DND-41 (cell line): Measurements from ENCODE around the gene ACVR2B.
"Not testable (repeated sequence)": the region's sequence is repeated elsewhere in the genome, so short reads cannot be mapped to it uniquely, and the experiment has no call there.

Experiments used
- ATAC-seq: fragments of 200-7000 bp; cut with Tn5 transposase; 3 replicates; pipeline ENCODE4 v1.9.1; 2021; ENCODE audit warnings: low read depth; ENCODE audit not compliant: insufficient read depth
- DNase-seq: peaks from one replicate; pipeline ENCODE4 v3.0.0-alpha.2; 2020
- H2AFZ ChIP-seq: 2 replicates; pipeline ENCODE4 v1.6.0; 2012; ENCODE audit warnings: low read depth, low read length
- H3K27ac ChIP-seq: 2 replicates; pipeline ENCODE4 v1.5.1; 2012; ENCODE audit warnings: low read length, inconsistent platforms
- H3K27me3 ChIP-seq: fragments of 200-600 bp; sonication (generic); 2 replicates; pipeline ENCODE4 v1.6.0; 2012; ENCODE audit warnings: low read length, mild to moderate bottlenecking, inconsistent platforms; ENCODE audit not compliant: insufficient read depth, poor library complexity
- H3K36me3 ChIP-seq: 2 replicates; pipeline ENCODE4 v1.5.1; 2012; ENCODE audit warnings: low read length, inconsistent platforms; ENCODE audit not compliant: insufficient read depth
- H3K4me1 ChIP-seq: 2 replicates; pipeline ENCODE4 v1.5.1; 2012; ENCODE audit warnings: mild to moderate bottlenecking, low read length; ENCODE audit not compliant: insufficient read depth
- H3K4me2 ChIP-seq: 2 replicates; pipeline ENCODE4 v1.6.0; 2012; ENCODE audit warnings: mild to moderate bottlenecking, moderate library complexity, low read length, inconsistent platforms; ENCODE audit not compliant: insufficient read depth
- H3K4me3 ChIP-seq, 2 experiments: fragments of 200-600 bp in 1 of 2; shearing (Covaris generic) in 1 of 2; 2 replicates each; pipeline ENCODE4 v1.5.1; 2012 to 2016; ENCODE audit warnings: inconsistent platforms in 2 of 2, low read length in 2 of 2, mild to moderate bottlenecking in 2 of 2, low read depth in 1 of 2, moderate library complexity in 1 of 2
- H3K79me2 ChIP-seq: 2 replicates; pipeline ENCODE4 v1.6.0; 2012; ENCODE audit warnings: low read length, inconsistent platforms; ENCODE audit not compliant: insufficient read depth
- H3K9ac ChIP-seq: 2 replicates; pipeline ENCODE4 v1.6.0; 2012; ENCODE audit warnings: low read depth, mild to moderate bottlenecking, inconsistent platforms, low read length, moderate library complexity
- H3K9me3 ChIP-seq: 2 replicates; pipeline ENCODE4 v1.5.1; 2012; ENCODE audit warnings: low read length, moderate library complexity, mild to moderate bottlenecking, inconsistent platforms; ENCODE audit not compliant: insufficient read depth, severe bottlenecking
- H4K20me1 ChIP-seq: 2 replicates; pipeline ENCODE4 v1.6.0; 2012; ENCODE audit warnings: low read length; ENCODE audit not compliant: insufficient read depth
- EZH2 ChIP-seq: IDR thresholded peaks from 3 replicates; pipeline ENCODE4 v1.6.1; 2012; ENCODE audit warnings: borderline replicate concordance, low read depth, mild to moderate bottlenecking, moderate library complexity, low read length, inconsistent platforms; ENCODE audit not compliant: severe bottlenecking
- TF ChIP-seq, protein P1 (sequence below): IDR thresholded peaks from 2 replicates; pipeline ENCODE4 v1.5.1; 2012; ENCODE audit warnings: borderline replicate concordance, low read length, moderate library complexity, mild to moderate bottlenecking; ENCODE audit not compliant: poor library complexity, severe bottlenecking; ENCODE audit errors: extremely low read depth

ACVR2B gene

DNA sequence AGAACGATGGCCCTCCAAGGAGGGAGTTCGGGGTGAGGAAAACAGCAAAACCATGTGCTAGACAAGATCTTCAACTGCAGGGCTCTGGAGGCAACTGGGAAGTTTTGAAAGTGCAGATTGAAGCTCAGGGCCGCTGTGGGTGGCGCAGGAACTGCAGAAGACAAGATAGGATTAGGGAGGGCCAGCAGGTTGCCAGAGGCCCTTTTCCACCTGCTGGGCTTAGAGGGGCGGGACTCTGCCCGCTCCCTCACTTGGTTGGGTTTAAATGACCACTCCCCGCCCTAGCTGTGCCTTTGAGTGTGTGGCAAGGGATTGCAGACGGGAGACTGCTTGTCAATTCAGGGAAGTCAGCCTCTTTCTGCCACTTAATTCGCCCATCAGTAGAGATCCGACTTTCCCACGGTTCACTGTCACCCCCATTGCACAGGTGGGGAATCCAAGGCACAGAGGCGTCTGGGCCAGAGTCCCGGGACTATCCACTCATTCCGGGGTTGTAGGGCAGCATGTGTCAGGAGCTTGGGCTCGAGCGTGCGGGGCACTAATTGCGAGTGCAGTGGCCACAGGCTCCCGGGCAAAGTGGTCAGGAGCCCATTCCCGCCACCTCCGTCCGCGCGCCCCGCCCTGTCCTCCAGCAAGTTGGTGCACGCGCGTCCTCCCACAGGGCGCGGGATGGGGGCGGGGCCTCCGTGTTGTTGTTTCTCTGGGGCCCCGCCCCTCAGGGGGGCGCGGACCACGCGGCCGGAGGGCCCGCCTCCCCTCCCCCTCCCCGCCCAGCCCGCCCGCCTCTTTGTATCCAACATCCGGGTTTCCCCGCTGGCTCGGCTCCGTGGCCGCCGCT, at the start of gene ACVR2B:
ACVR2B (plus strand) TSS at position 816 of the 838 bp plus-strand sequence. CDS start 433 bp downstream, outside the sequence.
- DNase-seq (peak; percentile 85), ATAC-seq (peak; percentile 64)
- Histone ChIP-seq H2AFZ (peak within 1 kb of the TSS; percentile 86), H3K9me3 (no peaks in the 10 kb centered on the region), H3K4me1 (peaks cover 22% of the 10 kb centered on the region), H3K79me2 (peaks cover 44% of the 10 kb centered on the region), H3K4me2 (peak within 1 kb of the TSS; percentile 96), H3K27me3 (no peaks in the 10 kb centered on the region), H3K4me3 (peak within 1 kb of the TSS; percentile 69), H4K20me1 (peaks cover 30% of the 10 kb centered on the region), H3K9ac (peak within 1 kb of the TSS; percentile 97), H3K27ac (peak within 1 kb of the TSS; percentile 66), H3K36me3 (no peaks in the 10 kb centered on the region)
- TF ChIP-seq, protein P1, sequence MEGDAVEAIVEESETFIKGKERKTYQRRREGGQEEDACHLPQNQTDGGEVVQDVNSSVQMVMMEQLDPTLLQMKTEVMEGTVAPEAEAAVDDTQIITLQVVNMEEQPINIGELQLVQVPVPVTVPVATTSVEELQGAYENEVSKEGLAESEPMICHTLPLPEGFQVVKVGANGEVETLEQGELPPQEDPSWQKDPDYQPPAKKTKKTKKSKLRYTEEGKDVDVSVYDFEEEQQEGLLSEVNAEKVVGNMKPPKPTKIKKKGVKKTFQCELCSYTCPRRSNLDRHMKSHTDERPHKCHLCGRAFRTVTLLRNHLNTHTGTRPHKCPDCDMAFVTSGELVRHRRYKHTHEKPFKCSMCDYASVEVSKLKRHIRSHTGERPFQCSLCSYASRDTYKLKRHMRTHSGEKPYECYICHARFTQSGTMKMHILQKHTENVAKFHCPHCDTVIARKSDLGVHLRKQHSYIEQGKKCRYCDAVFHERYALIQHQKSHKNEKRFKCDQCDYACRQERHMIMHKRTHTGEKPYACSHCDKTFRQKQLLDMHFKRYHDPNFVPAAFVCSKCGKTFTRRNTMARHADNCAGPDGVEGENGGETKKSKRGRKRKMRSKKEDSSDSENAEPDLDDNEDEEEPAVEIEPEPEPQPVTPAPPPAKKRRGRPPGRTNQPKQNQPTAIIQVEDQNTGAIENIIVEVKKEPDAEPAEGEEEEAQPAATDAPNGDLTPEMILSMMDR = no peak
- no peak for TF ChIP-seq EZH2

DNA sequence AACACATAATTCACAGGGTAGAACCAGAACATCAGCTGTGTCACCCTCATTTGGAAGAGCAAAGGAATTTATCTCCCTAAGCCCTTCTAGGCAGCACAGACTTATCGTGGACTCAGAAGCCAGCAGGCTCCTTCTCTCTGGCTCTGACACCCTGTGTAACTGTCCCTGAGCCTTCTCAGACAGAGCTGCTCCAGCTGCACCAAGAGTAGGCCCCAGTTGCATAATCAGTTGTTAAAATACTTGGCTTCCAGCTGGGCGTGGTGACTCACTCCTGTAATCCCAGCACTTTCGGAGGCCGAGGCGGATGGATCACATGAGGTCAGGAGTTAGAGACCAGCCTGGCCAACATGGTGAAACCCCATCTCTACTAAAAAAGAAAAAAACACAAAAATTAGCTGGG, 49.4 kb upstream of the ACVR2B start:
- no peak overlapping the region for H3K27ac ChIP-seq
- no peaks in the 10 kb centered on the region for H3K27me3 ChIP-seq
- no peaks in the 10 kb centered on the region for H3K4me1 ChIP-seq
- no peak overlapping the region for H2AFZ ChIP-seq
- no peak overlapping the region for H3K4me3 ChIP-seq
- no peak for DNase-seq
- no peaks in the 10 kb centered on the region for H3K79me2 ChIP-seq
- H4K20me1 ChIP-seq = no peaks in the 10 kb centered on the region
- ATAC-seq = no peak
- peaks cover 15% of the 10 kb centered on the region for H3K9me3 ChIP-seq
- TF ChIP-seq, protein P1 = no peak
- TF ChIP-seq EZH2 = no peak
- H3K36me3 ChIP-seq = peaks cover 51% of the 10 kb centered on the region
- no peak overlapping the region for H3K4me2 ChIP-seq
- no peak overlapping the region for H3K9ac ChIP-seq

DNA sequence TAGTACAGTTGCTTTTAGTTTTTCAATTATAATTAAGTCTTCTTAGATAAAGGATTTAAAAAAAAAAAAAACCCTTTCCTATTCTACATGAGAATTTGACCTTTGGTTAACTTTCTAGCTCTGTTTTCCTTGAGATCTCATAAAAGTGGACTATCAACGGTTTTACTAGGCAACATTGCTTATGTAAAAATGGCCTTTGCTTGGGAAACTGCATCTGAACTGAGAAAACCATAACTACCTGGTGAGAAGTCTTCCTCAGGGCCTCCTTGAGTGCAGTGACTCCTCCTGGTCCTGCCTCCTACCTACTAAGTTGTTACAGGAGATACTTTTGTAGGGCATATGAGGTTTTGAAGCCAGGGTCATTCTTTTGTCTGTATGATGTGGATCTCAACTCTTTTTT, 42.1 kb upstream of the ACVR2B start:
- no peak overlapping the region for H2AFZ ChIP-seq
- H3K27me3 ChIP-seq = no peaks in the 10 kb centered on the region
- no peaks in the 10 kb centered on the region for H3K36me3 ChIP-seq
- TF ChIP-seq, protein P1 = no peak
- no peak for TF ChIP-seq EZH2
- no peaks in the 10 kb centered on the region for H4K20me1 ChIP-seq
- no peak for DNase-seq
- no peaks in the 10 kb centered on the region for H3K9me3 ChIP-seq
- no peak overlapping the region for H3K4me2 ChIP-seq
- no peak overlapping the region for H3K9ac ChIP-seq
- H3K4me1 ChIP-seq = no peaks in the 10 kb centered on the region
- no peak for ATAC-seq
- no peak overlapping the region for H3K4me3 ChIP-seq
- no peak overlapping the region for H3K27ac ChIP-seq
- H3K79me2 ChIP-seq = no peaks in the 10 kb centered on the region

DNA sequence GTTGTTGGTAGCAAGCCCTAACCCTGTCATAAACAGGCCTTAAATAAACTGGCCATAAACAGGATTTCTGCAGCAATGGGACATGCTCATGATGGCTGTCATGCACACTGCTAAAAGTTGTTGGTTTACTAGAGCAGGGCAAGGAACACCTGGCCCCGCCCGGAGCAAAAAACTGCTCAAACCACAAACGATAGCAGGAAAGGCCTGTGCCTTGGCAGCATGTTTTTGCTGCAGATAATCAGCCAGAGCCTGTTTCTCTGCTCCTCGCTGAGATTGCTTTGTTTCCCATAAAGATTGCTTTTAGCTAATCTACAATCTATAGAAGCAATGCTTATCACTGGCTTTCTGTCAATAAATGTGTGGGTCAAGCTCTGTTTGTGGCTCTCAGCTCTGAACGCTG, 32.9 kb upstream of the ACVR2B start:
- not testable (repeated sequence) for H3K4me3 ChIP-seq, H3K4me1 ChIP-seq, H3K36me3 ChIP-seq, H4K20me1 ChIP-seq, H3K79me2 ChIP-seq, H2AFZ ChIP-seq, H3K9ac ChIP-seq, H3K27me3 ChIP-seq, H3K9me3 ChIP-seq, DNase-seq, H3K27ac ChIP-seq, H3K4me2 ChIP-seq
- ATAC-seq = peak; percentile 87
